HS-5 (cell line): ENCODE data around the gene STARD7.
"Not testable (repeated sequence)": the region's sequence is repeated elsewhere in the genome, so short reads cannot be mapped to it uniquely, and the experiment has no call there.

Experiments
- DNase-seq: peaks from one replicate; pipeline ENCODE4 v3.0.0-alpha.2; 2012; ENCODE audit warnings: low read depth

Gene STARD7

GRCh38 chr2:96163768-96164429 lies 44.7 kb downstream of the STARD7 start:
- DNase-seq = no peak

GRCh38 chr2:96163415-96163767 lies 45.2 kb downstream of the STARD7 start:
- no peak for DNase-seq

DNA sequence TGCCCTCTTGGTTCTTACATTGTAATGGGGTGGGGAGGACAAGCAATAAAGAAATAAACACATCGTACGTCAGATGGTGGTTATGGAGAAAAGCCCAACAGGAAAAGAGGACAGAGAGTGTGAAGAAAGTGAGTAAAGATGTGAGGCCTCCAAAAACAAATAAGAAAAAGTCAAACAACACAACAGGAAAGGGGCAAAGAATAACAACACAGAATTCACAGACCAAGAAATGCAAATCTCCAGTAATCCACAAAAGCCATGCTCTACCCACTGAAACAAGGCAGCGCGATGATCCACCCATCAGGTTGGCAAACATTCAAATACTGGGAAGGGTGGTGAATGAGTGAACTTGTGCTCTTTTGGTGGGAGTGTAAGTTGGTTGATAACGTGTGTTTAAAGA lies 46.7 kb downstream of the STARD7 start:
- DNase-seq = no peak

DNA sequence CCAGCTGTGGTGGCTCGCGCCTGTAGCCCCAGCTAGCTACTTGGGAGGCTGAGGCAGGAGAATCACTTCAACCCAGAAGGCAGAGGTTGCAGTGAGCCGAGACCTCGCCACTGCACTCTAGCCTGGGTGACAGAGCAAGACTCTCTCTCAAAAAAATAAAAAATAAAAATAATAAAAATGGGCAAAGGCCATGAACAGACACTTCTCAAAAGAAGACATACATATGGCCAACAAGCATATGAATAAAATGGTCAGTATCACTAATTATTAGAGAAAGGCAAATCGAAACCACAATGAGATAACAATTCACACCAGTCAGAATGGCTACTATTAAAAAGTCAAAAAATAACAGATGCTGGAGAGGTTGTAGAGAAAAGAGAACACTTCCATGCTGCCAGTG lies 48.3 kb downstream of the STARD7 start:
- not testable (repeated sequence) for DNase-seq

GRCh38 chr2:96159084-96159830 lies 49.4 kb downstream of the STARD7 start:
- no peak for DNase-seq

DNA sequence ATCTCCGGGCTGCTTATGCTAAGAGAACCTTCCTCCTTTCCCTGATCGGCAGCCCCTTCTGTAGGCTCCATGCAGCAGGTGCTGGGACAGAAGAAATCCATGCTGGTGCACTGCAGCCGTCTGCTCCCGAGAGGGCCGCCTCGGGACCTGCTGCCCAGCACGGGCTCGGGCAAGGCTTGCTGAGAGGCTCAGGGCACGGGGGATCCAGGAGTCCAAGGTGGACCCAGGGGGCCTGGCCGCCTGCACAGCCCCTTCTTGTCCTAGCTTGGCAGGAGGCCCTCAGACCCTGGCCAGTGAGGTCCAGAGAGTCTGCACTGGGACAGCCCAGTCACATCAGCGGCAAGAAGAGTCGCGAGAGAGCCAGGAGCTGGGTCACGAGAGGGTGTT lies 50.1 kb downstream of the STARD7 start:
- DNase-seq = no peak

DNA sequence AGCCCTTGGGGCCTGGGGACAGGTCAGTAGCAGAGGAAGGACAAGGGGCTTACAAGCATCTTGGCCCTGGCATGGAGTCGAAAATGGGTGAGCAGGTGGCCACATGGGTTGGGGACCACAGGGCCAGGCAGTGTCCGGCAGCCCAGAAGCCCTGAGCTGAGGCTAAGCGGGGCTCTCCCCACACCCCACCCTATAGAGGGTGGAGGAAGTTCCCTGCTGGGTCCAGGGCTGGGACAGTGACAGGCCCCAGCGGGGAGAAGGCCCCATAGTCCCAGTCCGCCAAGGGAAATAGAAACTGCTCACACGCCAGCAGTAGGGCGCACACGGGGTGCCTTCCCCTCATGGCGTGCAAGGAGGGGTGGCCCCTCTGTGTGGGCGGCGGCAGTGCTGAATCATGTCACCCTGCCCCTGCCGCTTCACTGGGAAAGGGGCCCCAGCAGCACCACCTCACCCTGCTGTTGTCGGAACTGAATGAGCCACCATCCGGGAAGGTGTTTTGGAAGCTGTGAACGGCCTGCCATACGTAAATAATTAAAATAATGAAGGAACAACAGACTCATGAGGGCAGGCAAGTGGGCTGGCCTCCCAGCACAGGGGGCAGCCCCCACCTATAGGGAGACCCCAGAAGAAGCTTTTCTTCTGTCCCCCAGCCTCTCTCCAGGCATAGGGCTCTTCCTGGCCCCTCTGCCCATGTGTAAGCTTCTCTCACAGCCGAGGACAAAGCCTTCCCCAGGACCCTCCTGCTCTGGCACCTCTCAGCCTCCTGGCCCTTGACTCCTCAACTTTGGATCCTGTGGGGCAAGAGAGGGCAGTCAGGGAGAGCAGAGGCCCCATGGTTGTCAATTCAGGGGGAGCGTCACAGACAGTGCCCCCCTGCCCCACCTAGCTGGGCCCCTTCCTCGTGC lies 50.7 kb downstream of the STARD7 start:
- no peak for DNase-seq

DNA sequence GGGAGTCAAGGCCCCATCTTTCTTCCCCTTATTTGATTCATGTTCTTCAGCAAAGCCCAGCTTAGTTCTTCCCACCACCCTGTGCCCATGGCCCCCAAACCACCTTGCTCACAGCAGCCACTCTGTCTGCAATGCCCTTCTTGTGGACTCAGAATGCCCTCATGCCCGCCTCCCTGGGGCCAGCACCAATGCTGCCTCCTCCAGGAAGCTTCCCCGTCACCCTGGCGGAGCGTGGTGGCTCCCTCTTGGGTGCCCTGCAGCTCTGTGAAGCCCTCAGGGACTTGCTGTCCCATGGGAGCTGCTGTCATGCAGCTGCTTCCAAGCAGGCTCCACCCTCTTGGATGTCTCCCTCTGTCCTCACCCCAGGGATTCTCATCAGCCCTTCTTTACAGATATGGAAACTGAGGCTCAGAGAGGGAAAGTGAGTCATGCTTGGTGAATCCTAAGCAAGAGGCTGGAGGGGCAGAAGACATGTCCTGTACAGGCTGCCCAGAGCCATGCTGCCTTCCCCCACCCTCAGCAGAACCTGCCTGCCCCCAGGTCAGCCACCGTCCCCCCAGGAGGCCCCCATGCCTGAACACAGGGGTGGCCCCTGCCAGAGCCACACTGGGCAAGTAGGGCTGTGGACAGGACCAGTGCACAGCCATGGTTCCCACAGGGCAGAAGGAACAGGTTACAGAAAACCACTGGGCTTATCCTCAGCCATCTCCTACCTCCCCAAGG lies 51.5 kb downstream of the STARD7 start:
- DNase-seq = no peak

DNA sequence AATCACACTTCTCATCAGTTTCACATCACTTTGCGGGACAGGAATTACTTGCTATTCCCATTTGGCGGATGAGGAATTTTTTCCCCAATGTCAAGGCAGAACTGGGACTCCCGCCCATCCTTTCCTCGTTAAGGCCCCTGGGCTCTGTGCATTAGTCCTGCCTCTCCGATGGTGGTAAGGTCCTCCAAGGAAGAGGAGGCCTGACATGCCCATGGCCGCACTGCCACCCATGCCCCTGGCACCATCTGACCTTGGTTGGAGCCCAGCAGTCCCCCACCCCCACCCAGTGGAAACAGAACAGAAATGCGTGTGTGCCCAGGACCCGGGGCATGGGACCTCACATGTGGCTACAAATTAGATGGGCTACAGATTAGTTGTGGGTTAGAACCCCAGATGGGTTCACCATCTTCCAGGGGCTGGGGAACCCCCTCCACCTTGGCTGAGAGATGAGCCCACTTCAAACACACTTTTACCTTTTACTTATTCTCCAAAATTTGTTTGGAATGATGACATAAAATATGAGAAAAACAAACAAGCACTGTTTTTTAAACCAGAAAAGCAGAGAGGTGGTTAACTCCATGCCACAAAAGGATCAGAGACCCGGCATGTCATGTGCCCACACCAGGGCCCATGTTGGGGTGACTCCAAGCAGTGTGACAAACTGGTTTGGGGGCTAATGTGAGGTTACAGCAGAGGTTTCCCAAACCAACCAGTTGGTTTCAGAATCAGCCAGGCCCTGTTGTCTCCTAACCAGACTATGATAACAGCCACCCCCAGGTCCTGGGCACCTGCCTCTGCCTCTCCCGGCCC lies 52.4 kb downstream of the STARD7 start:
- DNase-seq = no peak

DNA sequence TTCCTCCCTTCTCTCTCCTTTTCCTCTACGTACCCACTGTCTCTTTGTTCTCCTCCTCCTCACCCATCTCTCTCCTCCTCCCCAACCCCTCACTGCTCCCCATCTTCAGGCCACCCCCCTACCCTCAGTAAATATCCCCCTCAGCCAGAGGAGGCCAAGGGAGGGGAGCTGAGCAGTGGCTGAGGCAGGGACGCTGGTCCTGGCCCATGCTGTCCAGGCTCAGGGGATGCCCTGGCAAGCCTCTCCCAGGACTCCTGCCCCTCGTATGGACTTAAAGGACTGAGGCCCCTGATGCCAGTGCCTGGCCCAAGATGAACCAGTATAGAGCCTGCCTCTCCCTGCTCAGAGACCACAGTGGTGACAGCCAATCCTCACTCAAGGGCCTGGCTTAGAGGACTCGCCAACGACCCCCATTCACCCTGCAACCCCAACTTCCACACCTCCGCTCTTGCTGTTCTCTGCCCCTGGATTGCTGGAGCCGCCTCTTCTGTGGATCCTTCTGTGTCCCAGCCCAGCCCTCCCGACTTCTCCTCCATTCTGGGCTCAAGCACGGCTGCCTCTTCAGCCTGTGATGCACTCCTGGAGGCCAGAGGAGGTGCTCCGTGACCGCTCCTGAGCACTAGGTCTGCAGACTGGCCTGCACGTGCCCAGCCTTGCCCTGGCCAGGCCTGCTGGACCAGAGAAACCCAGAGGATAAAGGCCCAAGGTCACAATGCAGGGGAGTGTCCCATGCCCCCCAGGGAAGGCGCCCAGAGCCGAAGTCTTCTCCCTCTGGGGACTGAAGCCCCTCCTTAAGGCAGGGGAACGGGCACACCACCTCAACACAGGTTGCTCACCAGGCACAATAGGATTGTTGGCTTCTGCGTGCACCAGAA lies 53.9 kb downstream of the STARD7 start:
- no peak for DNase-seq

- no peak for DNase-seq
These were observed 54.6 kb downstream of the STARD7 start for GRCh38 chr2:96153991-96154431.

DNA sequence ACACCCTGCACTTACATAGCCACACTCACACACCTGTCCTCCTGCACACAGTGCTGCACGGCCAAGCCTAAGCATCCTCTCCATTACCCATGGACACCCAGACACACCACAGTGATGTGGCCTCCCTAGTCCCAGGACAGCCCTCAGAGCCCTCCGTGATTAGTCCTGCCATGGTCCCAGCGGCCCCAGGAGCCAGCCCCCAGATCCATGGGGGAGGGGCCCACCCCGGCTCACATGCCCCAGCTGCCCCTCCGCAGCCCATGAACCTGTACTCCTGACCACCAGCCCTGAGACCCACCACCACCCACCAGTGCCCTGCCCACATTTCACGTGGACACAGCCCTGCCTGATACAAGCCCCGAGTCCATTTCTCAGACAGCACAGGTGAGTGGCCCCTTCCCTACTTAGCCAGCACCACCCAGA lies 55.3 kb downstream of the STARD7 start:
- DNase-seq = no peak

GRCh38 chr2:96152304-96153161 lies 56.1 kb downstream of the STARD7 start:
- no peak for DNase-seq

DNA sequence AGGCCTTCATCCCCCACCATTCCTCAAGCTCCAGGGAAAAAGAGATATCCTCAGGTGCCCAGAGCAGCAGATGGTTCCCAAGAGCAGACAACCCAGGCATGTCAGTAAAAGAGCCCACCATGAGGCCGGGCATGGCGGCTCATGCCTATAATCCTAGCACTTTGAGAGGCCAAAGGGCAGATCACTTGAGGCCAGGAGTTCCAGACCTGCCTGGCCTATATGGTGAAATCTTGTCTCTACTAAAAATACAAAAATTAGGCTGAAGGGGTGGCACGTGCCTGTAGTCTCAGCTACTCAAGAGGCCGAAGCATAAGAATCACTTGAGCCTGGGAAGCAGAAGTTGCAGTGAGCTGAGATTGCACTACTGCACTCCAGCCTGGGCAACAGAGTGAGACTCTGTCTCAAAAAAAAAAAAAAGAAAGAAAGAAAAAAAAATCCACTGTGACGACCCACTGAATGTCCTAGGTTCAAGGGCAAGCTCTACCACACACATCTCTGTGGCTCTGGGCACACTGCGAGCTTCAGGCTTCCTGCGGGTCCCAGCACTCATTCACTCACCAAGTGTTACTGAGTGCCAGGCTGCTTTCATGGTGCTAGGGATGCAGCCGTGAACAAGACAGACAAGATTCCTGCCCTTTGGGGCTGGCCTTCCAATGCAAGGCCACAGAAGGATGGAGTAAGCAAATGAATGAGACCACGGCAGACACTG lies 56.9 kb downstream of the STARD7 start:
- no peak for DNase-seq

- no peak for DNase-seq
These were observed 57.6 kb downstream of the STARD7 start for GRCh38 chr2:96150791-96151594.

DNA sequence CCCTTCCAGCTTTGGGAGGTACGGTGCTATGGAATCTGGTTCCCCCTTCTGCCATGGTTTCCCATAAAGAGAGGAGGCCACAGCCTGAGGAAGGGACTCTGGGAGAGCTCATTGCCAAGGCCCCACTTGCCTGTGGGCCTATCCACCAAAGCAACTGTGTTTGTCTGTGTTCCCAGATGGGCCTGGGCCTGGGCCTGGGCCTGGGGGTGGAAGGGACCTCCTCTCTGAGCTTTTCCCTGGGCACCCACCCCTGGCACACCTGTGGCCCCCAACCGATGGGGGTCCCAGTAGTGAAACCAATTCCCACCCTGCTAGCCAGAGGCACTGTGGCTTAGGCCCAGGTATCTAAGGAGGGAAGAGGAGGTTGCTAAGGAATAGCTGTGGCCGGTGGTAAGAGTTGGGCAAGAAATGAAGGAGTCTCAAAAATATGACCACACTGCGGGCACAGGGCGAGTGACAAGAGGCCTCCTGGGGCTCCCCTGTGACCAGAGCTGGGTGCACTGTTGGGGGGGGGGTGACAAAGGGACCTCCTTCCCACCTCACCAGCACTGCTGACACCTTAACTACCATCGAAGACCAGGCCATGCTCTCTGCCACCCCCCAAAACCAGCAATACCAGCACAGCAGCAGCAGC lies 58.5 kb downstream of the STARD7 start:
- no peak for DNase-seq
